MM.1S (cell line): Measurements from ENCODE around the gene TMEM270.
"Not testable (repeated sequence)": the region's sequence is repeated elsewhere in the genome, so short reads cannot be mapped to it uniquely, and the experiment has no call there.

ENCODE experiments used
- CTCF ChIP-seq: fragments of 300-600 bp; sonication (generic); IDR thresholded peaks from 2 replicates; pipeline ENCODE4 v1.5.1; 2016; ENCODE audit warnings: antibody characterized with exemption, low read length, mixed read lengths
- EZH2 ChIP-seq: fragments of 300-600 bp; sonication (generic); optimal IDR thresholded peaks from 2 replicates; pipeline ENCODE3; 2017; ENCODE audit warnings: low read depth, mild to moderate bottlenecking, antibody characterized with exemption, low read length, mixed read lengths

- TF ChIP-seq CTCF, EZH2: not testable (repeated sequence)
These were observed 15.2 kb upstream of the TMEM270 start for GRCh38 chr7:73845701-73846195.
